Amniotic stem cell (primary cell): ENCODE measurements around the gene DPH6.
"Not testable (repeated sequence)": the region's sequence is repeated elsewhere in the genome, so short reads cannot be mapped to it uniquely, and the experiment has no call there.

Source experiments
- DNase-seq: peaks from one replicate; lab custom pipeline; 2025; lab: John Stamatoyannopoulos, UW

DPH6 gene

GRCh38 chr15:35329521-35329961 is 216.4 kb downstream of the DPH6 start:
- DNase-seq, result no peak

GRCh38 chr15:35328836-35329235 is 217.1 kb downstream of the DPH6 start:
- not testable (repeated sequence) for DNase-seq

GRCh38 chr15:35327789-35328188 is 218.2 kb downstream of the DPH6 start:
- no peak for DNase-seq

GRCh38 chr15:35325374-35325941 is 220.5 kb downstream of the DPH6 start:
- no peak for DNase-seq

GRCh38 chr15:35323141-35323540 is 222.8 kb downstream of the DPH6 start:
- DNase-seq, result no peak

- DNase-seq, result no peak
Observed at GRCh38 chr15:35321926-35322325, 224.0 kb downstream of the DPH6 start.

GRCh38 chr15:35320911-35321310 is 225.1 kb downstream of the DPH6 start:
- DNase-seq, result no peak
